GM12865 (cell line): Measurements from ENCODE around the gene RBP3.

ENCODE experiments used
- DNase-seq: peaks from one replicate; pipeline ENCODE4 v3.0.0; 2010; ENCODE audit warnings: low read depth
- H3K4me3 ChIP-seq: 2 replicates; pipeline ENCODE4 v1.5.1; 2011; ENCODE audit warnings: mild to moderate bottlenecking, low read depth, low read length, control low read depth
- CTCF ChIP-seq: IDR thresholded peaks from 2 replicates; pipeline ENCODE4 v1.5.1; 2011; ENCODE audit warnings: low read length, control low read depth, low read depth, inconsistent platforms; ENCODE audit not compliant: insufficient read depth; ENCODE audit errors: missing control alignments

RBP3 gene

GRCh38 chr10:47303866-47304265 lies 44.3 kb upstream of the RBP3 start:
- no peak for DNase-seq
- no peak for TF ChIP-seq CTCF
- H3K4me3 ChIP-seq: no peak overlapping the region

- no peak overlapping the region for H3K4me3 ChIP-seq
- TF ChIP-seq CTCF: no peak
- DNase-seq: no peak
These were observed 42.6 kb upstream of the RBP3 start for GRCh38 chr10:47305566-47305965.

- no peak overlapping the region for H3K4me3 ChIP-seq
- TF ChIP-seq CTCF: no peak
- no peak for DNase-seq
These were observed 41.6 kb upstream of the RBP3 start for GRCh38 chr10:47306387-47307210.

- no peak for DNase-seq
- H3K4me3 ChIP-seq: no peak overlapping the region
- no peak for TF ChIP-seq CTCF
These were observed 40.8 kb upstream of the RBP3 start for GRCh38 chr10:47307381-47307780.

GRCh38 chr10:47308775-47309174 lies 39.4 kb upstream of the RBP3 start:
- TF ChIP-seq CTCF: no peak
- no peak overlapping the region for H3K4me3 ChIP-seq
- DNase-seq: no peak

GRCh38 chr10:47309408-47310089 lies 38.6 kb upstream of the RBP3 start:
- DNase-seq: no peak
- no peak for TF ChIP-seq CTCF
- no peak overlapping the region for H3K4me3 ChIP-seq
